ENCODE data around the gene IFT22.
"Not testable (repeated sequence)": the region's sequence is repeated elsewhere in the genome, so short reads cannot be mapped to it uniquely, and the experiment has no call there.

IFT22 gene

DNA sequence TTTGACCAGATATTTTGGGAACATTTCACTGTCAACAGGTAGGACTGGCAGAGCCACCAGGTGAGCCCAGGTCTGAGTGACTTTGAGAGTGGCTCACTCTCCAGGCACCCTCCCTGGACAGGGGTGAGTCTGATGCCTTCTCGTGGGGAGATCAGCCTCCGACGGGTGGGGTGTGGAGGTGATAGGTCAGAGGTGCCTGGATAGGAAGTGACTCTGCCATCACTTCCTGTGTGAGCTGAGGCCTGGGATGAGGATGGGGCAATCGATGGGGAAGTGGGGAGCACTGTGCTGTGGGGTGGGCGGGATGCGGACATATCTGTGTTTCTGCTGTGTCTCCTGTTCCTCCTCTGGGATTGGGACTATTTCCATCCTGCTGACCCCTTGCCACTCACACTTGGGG is 34.6 kb downstream of the IFT22 start:
- no peak overlapping the region for H3K4me3 ChIP-seq (ENCODE audit: low read depth, low read length)
- TF ChIP-seq POLR2A (IDR thresholded peaks at IDR 0.05; ENCODE audit: extremely low read depth, insufficient read length) (no peak), MYC (IDR thresholded peaks at IDR 0.05; ENCODE audit: low read depth, low read length) (no peak), CTCF (IDR thresholded peaks at IDR 0.05; ENCODE audit: low read depth, low read length) (no peak)
- TF ChIP-seq, protein P1, sequence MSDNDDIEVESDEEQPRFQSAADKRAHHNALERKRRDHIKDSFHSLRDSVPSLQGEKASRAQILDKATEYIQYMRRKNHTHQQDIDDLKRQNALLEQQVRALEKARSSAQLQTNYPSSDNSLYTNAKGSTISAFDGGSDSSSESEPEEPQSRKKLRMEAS (IDR thresholded peaks at IDR 0.05; ENCODE audit: low read depth, low read length): no peak
- DNase-seq (ENCODE audit: low read depth): peak; percentile 72

DNA sequence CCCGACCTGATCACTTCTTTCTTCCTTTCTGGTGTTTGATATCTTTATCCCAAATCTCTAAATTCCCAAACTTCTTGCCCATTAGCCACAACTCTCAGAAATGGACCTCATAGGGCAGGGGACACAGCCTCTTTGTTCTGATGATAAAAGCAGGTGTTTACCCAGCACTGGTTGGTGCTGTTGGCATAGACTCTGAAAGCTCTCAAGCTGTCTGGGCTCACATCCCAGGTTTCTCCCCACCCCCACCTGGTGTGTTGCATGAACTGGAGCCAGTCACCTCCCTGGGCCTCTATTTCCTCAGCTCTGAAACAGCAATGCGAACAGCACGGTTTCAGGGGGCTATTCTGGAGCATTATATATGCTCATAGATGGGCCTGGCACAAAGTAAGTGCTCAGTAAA is 35.7 kb downstream of the IFT22 start:
- DNase-seq (ENCODE audit: low read depth); H3K4me3 ChIP-seq (ENCODE audit: low read depth, low read length): not testable (repeated sequence)

GRCh38 chr7:101285171-101285570 is 36.4 kb downstream of the IFT22 start:
- H3K4me3 ChIP-seq (ENCODE audit: low read depth, low read length): no peak overlapping the region
- no peak for DNase-seq (ENCODE audit: low read depth)
- TF ChIP-seq MYC (IDR thresholded peaks at IDR 0.05; ENCODE audit: low read depth, low read length) (no peak), CTCF (IDR thresholded peaks at IDR 0.05; ENCODE audit: low read depth, low read length) (no peak), POLR2A (IDR thresholded peaks at IDR 0.05; ENCODE audit: extremely low read depth, insufficient read length) (no peak)
- TF ChIP-seq, protein P1 (IDR thresholded peaks at IDR 0.05; ENCODE audit: low read depth, low read length): no peak

- not testable (repeated sequence) for DNase-seq (ENCODE audit: low read depth)
Observed at GRCh38 chr7:101280912-101281311, 40.7 kb downstream of the IFT22 start.

GRCh38 chr7:101278461-101279292 is 42.9 kb downstream of the IFT22 start:
- no peak overlapping the region for H3K4me3 ChIP-seq (ENCODE audit: low read depth, low read length)
- no peak for TF ChIP-seq CTCF (IDR thresholded peaks at IDR 0.05; ENCODE audit: low read depth, low read length)
- TF ChIP-seq, protein P1 (IDR thresholded peaks at IDR 0.05; ENCODE audit: low read depth, low read length): no peak
- no peak for TF ChIP-seq MYC (IDR thresholded peaks at IDR 0.05; ENCODE audit: low read depth, low read length)
- no peak for TF ChIP-seq POLR2A (IDR thresholded peaks at IDR 0.05; ENCODE audit: extremely low read depth, insufficient read length)
- DNase-seq (ENCODE audit: low read depth): no peak

More at GRCh38 chr7:101280912-101281311, 40.7 kb downstream of the IFT22 start:
- not testable (repeated sequence) for H3K4me3 ChIP-seq (ENCODE audit: low read depth, low read length)

DNA sequence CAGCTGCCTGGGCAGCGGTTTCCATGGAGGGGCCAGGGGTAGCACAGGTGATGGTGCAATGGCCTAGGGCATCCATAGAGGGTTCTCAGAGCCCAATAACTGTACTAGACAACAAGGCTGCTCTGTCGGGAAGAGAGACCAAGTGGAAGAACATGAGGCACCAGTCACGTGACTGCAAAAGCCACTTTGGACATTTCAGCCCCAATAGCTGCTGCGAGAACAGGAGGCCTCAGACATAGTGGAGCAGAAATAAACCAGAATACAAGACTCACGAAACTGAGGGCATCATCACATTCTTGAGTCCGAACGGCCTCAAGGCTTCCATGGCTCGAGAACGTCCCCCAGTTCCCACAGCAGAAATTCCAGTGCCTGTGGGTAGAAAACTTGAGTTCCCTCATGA is 44.5 kb downstream of the IFT22 start:
- no peak overlapping the region for H3K4me3 ChIP-seq (ENCODE audit: low read depth, low read length)
- no peak for TF ChIP-seq POLR2A (IDR thresholded peaks at IDR 0.05; ENCODE audit: extremely low read depth, insufficient read length)
- no peak for TF ChIP-seq MYC (IDR thresholded peaks at IDR 0.05; ENCODE audit: low read depth, low read length)
- no peak for TF ChIP-seq CTCF (IDR thresholded peaks at IDR 0.05; ENCODE audit: low read depth, low read length)
- no peak for DNase-seq (ENCODE audit: low read depth)

DNA sequence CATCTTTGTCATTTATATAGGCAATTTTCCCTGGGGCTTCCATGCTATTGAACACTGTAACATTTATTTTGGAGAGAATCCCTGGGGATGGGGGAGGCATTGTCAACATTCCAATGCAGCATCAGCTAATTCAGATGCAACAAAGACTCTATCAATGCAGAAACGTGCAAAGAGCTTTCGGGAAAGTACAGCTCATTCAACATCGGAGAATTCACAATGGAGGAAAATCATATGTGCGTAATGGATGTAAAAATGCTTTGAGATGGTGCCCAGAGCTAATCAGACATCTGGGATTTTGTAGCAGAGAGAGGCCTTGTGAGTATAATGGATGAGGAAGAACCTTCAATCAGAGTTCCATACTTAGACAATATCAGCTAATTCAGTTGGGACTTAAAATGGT is 48.4 kb downstream of the IFT22 start:
- H3K4me3 ChIP-seq (ENCODE audit: low read depth, low read length): no peak overlapping the region
- DNase-seq (ENCODE audit: low read depth): no peak
- TF ChIP-seq CTCF (IDR thresholded peaks at IDR 0.05; ENCODE audit: low read depth, low read length): no peak
- no peak for TF ChIP-seq POLR2A (IDR thresholded peaks at IDR 0.05; ENCODE audit: extremely low read depth, insufficient read length)
- TF ChIP-seq, protein P1 (IDR thresholded peaks at IDR 0.05; ENCODE audit: low read depth, low read length): no peak
- TF ChIP-seq MYC (IDR thresholded peaks at IDR 0.05; ENCODE audit: low read depth, low read length): no peak
